HUES64 (cell line): ENCODE measurements around the gene NDUFA12.

Source experiments
- H3K27ac ChIP-seq: 2 replicates; pipeline ENCODE4 v1.7.0; 2013; ENCODE audit warnings: low read depth, low read length, inconsistent platforms
- H3K27me3 ChIP-seq: 2 replicates; pipeline ENCODE4 v1.6.1; 2013; ENCODE audit warnings: mild to moderate bottlenecking, low read length; ENCODE audit not compliant: insufficient read depth
- H3K36me3 ChIP-seq: 2 replicates; pipeline ENCODE4 v1.6.1; 2013; ENCODE audit warnings: mild to moderate bottlenecking, low read length; ENCODE audit not compliant: insufficient read depth
- H3K4me1 ChIP-seq: 2 replicates; pipeline ENCODE4 v1.6.1; 2013; ENCODE audit warnings: mild to moderate bottlenecking, low read length, moderate library complexity; ENCODE audit not compliant: insufficient read depth
- H3K4me3 ChIP-seq: 2 replicates; pipeline ENCODE4 v1.5.1; 2013; ENCODE audit warnings: mild to moderate bottlenecking, low read length, moderate library complexity
- H3K9ac ChIP-seq: 2 replicates; pipeline ENCODE4 v1.6.1; 2013; ENCODE audit warnings: mild to moderate bottlenecking, low read depth, low read length
- H3K9me3 ChIP-seq: 2 replicates; pipeline ENCODE4 v1.6.1; 2013; ENCODE audit warnings: low read depth, low read length; ENCODE audit not compliant: insufficient read depth
- WGBS: fragments of 150-250, 120-280 bp; methylation state at CpG from one replicate; pipeline ENCODE4 v1.1.7; 2013; ENCODE audit warnings: missing lambda C conversion rate; 5-methylcytosine and 5-hydroxymethylcytosine counted together

The NDUFA12 gene

GRCh38 chr12:94962670-94963069 lies 40.8 kb downstream of the NDUFA12 start:
- no peak overlapping the region for H3K27ac ChIP-seq
- H3K4me1 ChIP-seq: no peaks in the 10 kb centered on the region
- WGBS: 93% methylated on average over 2 of the region's 3 CpGs
- H3K9ac ChIP-seq: no peak overlapping the region
- no peaks in the 10 kb centered on the region for H3K27me3 ChIP-seq
- H3K9me3 ChIP-seq: no peaks in the 10 kb centered on the region
- no peaks in the 10 kb centered on the region for H3K36me3 ChIP-seq
- H3K4me3 ChIP-seq: no peak overlapping the region

- Histone ChIP-seq H3K9me3 (no peaks in the 10 kb centered on the region), H3K4me1 (no peaks in the 10 kb centered on the region), H3K27ac (no peak overlapping the region), H3K36me3 (no peaks in the 10 kb centered on the region), H3K27me3 (no peaks in the 10 kb centered on the region), H3K9ac (no peak overlapping the region), H3K4me3 (no peak overlapping the region)
- WGBS: 93% methylated on average over 2 of the region's 2 CpGs
These were observed 41.6 kb downstream of the NDUFA12 start for GRCh38 chr12:94961911-94962310.

GRCh38 chr12:94961256-94961824 lies 42.2 kb downstream of the NDUFA12 start:
- Histone ChIP-seq H3K4me3 (no peak overlapping the region), H3K27me3 (no peaks in the 10 kb centered on the region), H3K36me3 (no peaks in the 10 kb centered on the region), H3K4me1 (no peaks in the 10 kb centered on the region), H3K9me3 (no peaks in the 10 kb centered on the region), H3K27ac (no peak overlapping the region), H3K9ac (no peak overlapping the region)

GRCh38 chr12:94957006-94957405 lies 46.5 kb downstream of the NDUFA12 start:
- H3K27ac ChIP-seq: no peak overlapping the region

GRCh38 chr12:94954948-94955592 lies 48.4 kb downstream of the NDUFA12 start:
- Histone ChIP-seq H3K4me3 (no peak overlapping the region), H3K27ac (no peak overlapping the region), H3K36me3 (no peaks in the 10 kb centered on the region), H3K4me1 (no peaks in the 10 kb centered on the region), H3K9me3 (no peaks in the 10 kb centered on the region), H3K9ac (no peak overlapping the region), H3K27me3 (no peaks in the 10 kb centered on the region)
- 93% methylated on average over 10 of the region's 10 CpGs for WGBS

More at GRCh38 chr12:94957006-94957405, 46.5 kb downstream of the NDUFA12 start:
- H3K9me3 ChIP-seq: no peaks in the 10 kb centered on the region
- no peaks in the 10 kb centered on the region for H3K27me3 ChIP-seq
- H3K36me3 ChIP-seq: no peaks in the 10 kb centered on the region
- no peak overlapping the region for H3K9ac ChIP-seq
- no peaks in the 10 kb centered on the region for H3K4me1 ChIP-seq
- H3K4me3 ChIP-seq: no peak overlapping the region

GRCh38 chr12:94954029-94954685 lies 49.3 kb downstream of the NDUFA12 start:
- Histone ChIP-seq H3K4me3 (no peak overlapping the region), H3K9me3 (no peaks in the 10 kb centered on the region), H3K27ac (no peak overlapping the region), H3K36me3 (no peaks in the 10 kb centered on the region), H3K9ac (no peak overlapping the region), H3K27me3 (no peaks in the 10 kb centered on the region), H3K4me1 (no peaks in the 10 kb centered on the region)
- WGBS: 7% methylated on average over 1 of the region's 1 CpG

- WGBS: 77% methylated on average over 2 of the region's 2 CpGs
- Histone ChIP-seq H3K4me1 (no peaks in the 10 kb centered on the region), H3K27ac (no peak overlapping the region), H3K36me3 (no peaks in the 10 kb centered on the region), H3K4me3 (no peak overlapping the region), H3K9ac (no peak overlapping the region), H3K27me3 (no peaks in the 10 kb centered on the region), H3K9me3 (no peaks in the 10 kb centered on the region)
These were observed 51.2 kb downstream of the NDUFA12 start for GRCh38 chr12:94952325-94952724.

GRCh38 chr12:94951071-94951934 lies 52.2 kb downstream of the NDUFA12 start:
- no peaks in the 10 kb centered on the region for H3K4me1 ChIP-seq

GRCh38 chr12:94948232-94948810 lies 55.2 kb downstream of the NDUFA12 start:
- Histone ChIP-seq H3K36me3 (no peaks in the 10 kb centered on the region), H3K9ac (no peak overlapping the region)
- WGBS: 94% methylated on average over 6 of the region's 6 CpGs

More at GRCh38 chr12:94951071-94951934, 52.2 kb downstream of the NDUFA12 start:
- 90% methylated on average over 7 of the region's 7 CpGs for WGBS
- no peaks in the 10 kb centered on the region for H3K9me3 ChIP-seq
- no peak overlapping the region for H3K27ac ChIP-seq
- H3K36me3 ChIP-seq: no peaks in the 10 kb centered on the region
- H3K4me3 ChIP-seq: no peak overlapping the region
- H3K27me3 ChIP-seq: no peaks in the 10 kb centered on the region
- H3K9ac ChIP-seq: no peak overlapping the region

GRCh38 chr12:94942663-94943062 lies 60.8 kb downstream of the NDUFA12 start:
- no peaks in the 10 kb centered on the region for H3K27me3 ChIP-seq
- H3K27ac ChIP-seq: no peak overlapping the region
- no peak overlapping the region for H3K4me3 ChIP-seq
- no peak overlapping the region for H3K9ac ChIP-seq
- 93% methylated on average over 3 of the region's 3 CpGs for WGBS
- no peaks in the 10 kb centered on the region for H3K9me3 ChIP-seq
- H3K4me1 ChIP-seq: no peaks in the 10 kb centered on the region
- no peaks in the 10 kb centered on the region for H3K36me3 ChIP-seq

More at GRCh38 chr12:94948232-94948810, 55.2 kb downstream of the NDUFA12 start:
- Histone ChIP-seq H3K4me1 (no peaks in the 10 kb centered on the region), H3K4me3 (no peak overlapping the region), H3K27me3 (no peaks in the 10 kb centered on the region), H3K27ac (no peak overlapping the region), H3K9me3 (no peaks in the 10 kb centered on the region)
